Ishikawa (cell line): ENCODE data around the gene ATP10A.

Experiments used
- MAX ChIP-seq: IDR thresholded peaks from 2 replicates; pipeline ENCODE4 v1.6.1; 2012
- ZBTB7A ChIP-seq: IDR thresholded peaks from 2 replicates; pipeline ENCODE4 v1.6.1; 2012; ENCODE audit warnings: low read depth

GRCh38 chr15:25697586-25697985, 165.5 kb downstream of the ATP10A start:
- TF ChIP-seq ZBTB7A (no peak), MAX (no peak)
